HG02870 (cell line): ENCODE results near the gene EPHA4.
"Not testable (repeated sequence)": the region's sequence is repeated elsewhere in the genome, so short reads cannot be mapped to it uniquely, and the experiment has no call there.

Source experiments
- ATAC-seq: cut with Tn5 transposase; IDR thresholded peaks from one replicate; pipeline ENCODE4 v1.9.1; 2021; ENCODE audit warnings: mild to moderate bottlenecking, moderate library complexity; ENCODE audit not compliant: unreplicated experiment

EPHA4 gene

DNA sequence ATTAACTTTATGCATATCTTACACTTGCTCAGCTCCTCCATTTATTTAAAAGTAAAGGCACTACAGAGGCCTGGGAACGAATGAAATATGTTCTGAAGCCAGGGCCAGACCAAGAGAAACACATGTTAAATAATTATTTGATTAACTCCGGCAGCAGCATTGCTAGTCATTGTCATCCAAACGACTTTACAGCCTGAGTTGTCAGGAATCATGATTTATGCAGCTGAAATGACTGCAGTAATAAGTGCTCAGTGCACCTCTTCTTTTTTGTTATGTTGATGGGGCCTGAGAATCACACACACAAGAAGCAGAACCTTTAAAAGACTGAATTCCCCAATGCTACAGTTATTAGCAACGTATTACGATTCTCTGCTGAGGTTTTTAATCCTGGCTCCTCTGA lies 58.9 kb downstream of the EPHA4 start:
- no peak for ATAC-seq

DNA sequence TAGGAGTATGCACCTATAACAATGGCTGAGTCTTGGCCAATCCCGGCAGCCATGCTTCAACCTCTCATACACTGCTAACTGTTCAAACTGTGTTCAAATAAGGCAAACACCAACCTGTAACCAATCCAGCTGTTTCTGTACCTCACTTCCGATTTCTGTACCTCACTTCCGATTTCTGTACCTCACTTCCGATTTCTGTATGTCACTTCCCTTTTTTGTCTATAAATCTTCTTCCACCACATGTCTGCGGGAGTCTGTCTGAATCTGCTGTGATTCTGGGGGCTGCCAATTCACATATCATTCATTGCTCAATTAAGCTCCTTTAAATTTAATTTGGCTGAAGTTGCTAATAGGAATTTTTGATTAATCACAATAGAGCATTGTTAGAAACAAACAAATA lies 60.8 kb downstream of the EPHA4 start:
- ATAC-seq, result not testable (repeated sequence)

DNA sequence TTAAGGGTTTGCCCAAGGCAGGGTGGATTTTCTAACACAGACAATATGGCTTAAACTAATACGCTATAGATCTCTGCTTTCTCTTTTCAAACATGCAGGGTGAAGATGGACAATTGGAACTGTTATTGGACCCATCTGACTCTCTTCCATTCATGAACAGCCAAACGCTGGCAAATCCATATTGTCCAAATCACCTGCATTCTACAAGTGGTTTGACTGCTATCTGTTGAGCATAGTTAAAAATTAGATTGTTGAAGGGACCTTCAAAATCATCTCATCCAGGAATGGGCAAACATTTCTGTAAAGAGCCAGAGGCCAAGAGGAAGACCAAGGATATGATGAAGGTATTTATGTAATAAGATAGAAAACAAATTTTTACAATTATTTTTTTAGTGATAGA lies 65.6 kb downstream of the EPHA4 start:
- ATAC-seq, result no peak

DNA sequence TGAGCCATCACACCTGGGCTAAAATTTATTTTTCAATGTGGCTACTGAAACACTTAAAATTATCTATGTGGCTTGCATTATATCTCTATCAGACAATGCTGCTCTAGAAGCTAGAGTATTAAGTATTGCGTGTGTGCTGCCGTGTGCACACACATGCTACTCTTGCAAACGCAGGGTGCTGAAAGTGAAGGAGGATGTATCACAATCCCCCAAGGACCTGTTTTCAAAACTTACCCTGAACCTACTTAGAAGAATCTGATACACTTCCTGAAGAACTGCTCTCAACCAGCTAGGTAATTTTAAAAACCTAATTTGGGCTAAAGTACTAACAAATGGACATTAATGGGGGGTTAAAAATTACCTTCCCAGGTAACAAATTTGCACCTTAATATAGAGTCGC lies 66.5 kb downstream of the EPHA4 start:
- no peak for ATAC-seq

DNA sequence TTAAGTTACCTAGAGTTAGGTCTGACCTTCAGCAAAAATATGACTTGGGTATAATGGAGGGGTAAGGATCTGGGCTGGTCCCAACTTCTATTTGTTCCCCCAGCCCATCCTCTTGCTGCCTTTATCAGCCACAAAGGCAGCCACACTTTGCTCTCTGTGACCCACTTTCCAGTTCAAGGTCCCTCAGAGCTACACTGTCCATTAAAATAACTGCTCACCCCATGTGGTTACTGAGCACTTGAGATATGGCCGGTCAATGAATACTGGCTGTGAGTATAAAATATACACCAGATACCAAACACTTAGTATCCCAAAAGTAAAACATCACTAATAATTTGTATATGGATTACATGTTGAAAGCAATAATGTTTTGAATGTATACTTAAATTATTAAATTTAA lies 67.2 kb downstream of the EPHA4 start:
- no peak for ATAC-seq

DNA sequence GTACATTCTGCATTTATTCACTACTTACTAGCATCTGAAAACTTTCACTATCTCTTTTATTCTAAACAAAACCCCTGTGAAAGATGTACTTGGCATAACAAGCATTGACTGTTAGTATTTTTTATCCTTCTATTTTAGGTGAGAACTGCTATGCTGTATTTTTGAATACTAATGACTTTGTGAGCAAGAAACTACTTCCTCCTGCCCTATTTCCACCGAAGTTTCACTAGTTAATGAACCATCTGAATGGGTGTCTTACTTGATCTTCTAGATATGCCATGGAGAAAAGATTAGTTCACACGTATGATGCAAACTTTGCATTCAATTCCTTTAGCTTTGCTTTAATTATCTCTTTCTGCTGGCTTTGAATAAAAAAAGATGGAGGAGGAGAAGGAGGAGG lies 68.1 kb downstream of the EPHA4 start:
- no peak for ATAC-seq

DNA sequence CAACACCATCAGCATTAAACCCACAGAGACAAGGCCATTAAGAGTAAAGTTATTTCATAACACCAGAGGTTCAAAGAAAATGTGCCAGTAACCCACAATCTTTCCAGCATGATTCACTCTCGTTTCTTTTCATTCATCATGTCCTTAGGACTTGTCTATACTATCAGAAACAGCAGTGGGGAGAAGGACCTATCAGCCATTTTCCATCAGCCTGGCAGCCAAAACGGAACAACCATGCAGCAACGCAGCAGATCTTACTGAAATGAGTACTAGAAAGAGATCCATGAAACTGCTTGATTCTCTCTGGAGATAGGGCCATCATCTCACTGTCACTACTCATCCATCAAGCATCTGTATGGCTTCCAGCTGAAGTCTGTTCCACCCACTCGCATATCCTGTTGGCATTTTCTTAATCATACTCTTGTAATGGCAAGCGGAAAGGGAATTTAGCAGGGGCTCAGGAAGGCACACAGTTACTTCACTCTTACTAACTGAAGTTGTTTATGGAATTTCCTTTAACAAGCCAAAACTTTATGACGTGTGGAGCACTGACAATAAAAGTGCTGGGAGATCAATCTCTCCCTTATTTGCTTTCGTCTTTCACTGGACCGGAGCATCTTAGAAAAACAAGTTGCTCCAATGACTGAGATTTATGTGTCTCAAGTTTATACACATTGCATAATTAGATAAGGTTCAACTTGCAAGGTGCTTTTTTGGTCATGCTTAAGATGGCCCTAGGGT lies 69.7 kb downstream of the EPHA4 start:
- no peak for ATAC-seq

DNA sequence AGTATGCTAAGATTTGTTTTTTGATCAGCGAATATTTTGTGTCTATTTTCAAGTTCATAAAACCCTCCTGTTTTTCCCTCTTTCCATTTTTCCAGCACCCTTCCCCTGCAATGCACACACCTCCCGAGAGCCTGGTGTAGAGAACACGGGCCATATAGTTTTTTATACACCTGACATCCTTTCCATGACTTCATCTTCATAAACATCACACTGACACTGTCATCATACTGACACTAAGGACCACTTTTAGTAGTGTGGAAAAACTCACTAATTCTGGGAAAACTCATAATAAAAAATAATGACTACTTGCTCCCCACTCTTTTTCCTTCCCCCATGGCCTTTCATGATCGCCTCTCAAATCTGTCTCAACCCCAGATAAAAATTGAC lies 70.2 kb downstream of the EPHA4 start:
- ATAC-seq, result no peak

DNA sequence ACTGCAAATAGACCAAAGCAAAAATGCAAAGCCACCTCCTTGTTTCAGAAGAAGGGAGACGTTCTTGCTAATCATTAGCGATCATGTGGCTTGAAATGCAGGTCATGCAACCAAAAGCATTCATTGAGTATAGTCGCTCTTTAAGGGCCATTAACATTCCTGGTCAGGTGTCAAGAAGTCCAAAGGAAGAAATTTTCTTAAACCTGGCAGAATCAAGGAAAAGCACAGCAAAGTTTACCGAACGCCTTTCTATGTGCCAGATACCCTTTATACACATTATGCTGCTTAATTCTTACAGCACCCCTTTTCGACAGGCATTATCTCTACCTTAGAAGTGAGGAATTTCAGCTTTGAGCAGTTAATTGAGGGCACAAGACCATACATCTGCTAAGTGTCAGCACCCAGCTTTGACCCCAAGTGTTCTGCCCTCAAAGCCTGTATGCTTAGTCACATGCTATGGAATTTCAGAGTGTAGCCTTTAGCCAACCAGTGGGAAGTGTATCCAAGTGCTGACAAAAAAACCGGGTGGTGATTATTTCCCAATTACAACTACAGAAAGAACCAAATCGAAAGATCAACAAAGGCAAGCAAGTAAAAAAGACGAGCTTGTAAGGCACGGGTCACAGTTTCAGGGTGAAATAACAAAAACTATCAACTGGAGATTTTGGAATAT lies 70.8 kb downstream of the EPHA4 start:
- ATAC-seq, result no peak

DNA sequence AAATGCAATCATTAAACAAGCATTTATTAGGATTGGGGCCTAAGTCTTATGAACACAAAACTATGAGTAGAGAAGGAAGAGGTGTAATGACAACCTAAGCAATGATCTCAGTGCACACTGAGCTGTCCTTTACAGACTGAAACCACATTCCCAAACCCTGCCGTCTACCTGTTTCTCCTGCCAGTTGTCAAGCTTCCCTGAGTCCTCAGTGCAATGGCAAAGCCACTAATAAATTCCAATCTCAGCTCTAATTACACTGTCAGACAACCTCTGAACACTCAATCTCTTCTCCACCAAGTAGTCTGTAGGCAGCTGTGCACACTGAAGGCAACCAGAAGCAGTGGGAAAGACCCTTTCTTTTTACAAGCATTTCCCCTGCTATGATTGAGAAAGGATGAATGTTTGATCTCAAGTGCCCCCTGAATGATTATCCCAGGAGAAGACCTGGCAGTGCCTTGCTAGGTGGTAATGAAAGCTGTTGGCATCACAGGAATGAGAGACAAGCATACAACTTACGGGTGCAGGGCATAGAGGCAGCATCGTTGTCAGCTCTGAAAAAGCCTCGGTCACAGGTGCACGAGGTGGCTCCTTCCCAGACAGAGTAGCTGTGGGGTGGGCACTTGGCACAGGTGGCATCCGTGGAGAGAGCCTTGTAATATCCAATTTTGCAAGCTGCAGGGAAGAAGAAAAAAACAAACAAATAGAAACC lies 71.4 kb downstream of the EPHA4 start:
- ATAC-seq, result no peak

DNA sequence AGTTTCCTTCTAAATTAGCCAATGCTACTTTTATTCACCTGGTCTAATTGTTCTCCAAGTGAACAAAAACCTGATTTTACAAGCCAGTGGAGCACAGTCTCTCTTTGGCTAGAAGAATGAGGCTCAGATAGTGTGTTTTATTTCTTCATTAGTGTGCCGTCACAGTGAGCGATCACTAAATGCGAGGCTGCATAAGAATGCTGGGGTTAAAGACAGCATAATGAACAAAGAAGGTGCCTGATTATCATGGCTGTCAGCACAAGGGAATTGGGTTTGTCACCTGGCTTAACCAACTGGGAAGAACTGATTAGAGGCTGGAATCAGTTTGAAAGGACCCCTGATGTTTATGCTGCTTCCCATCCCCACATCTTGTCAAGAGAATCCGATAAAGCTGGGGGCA lies 76.4 kb downstream of the EPHA4 start:
- no peak for ATAC-seq

DNA sequence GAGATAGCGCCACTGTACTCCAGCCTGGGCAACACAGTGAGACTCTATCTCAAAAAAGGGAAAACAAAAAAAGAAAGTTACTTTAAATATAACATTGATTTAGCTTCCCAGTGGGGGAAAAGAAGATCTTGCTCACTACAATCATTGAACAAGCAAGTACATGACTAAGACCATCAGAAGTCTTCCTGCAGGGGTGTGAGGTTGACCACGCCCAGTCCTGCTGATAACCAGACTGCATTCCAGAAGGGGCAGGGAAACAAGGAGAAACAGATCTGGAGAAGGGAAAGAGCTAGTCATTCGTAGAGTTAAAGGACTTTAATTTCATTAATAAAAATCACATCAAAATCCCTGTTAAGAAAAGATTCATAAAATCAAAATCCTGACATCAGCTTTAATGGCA lies 77.5 kb downstream of the EPHA4 start:
- ATAC-seq, result no peak

DNA sequence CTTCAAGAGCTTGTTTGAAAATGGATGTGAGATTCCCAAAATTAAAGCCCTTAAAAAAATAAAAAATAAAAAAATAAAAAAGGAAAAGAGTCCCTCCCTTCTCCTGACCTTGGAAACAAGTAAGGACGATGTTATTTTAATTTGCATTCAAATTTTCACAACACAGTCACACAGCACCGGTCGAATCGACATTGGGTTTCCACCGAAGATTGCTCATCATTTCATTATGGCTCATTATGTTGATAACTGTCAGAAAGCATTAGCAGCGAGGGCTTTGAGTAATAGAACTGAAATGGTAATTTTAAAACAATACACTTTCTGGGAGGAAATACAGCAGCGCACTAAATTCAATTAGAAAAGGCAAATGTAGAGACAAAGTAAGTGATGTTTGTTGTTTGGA lies 78.7 kb downstream of the EPHA4 start:
- ATAC-seq, result no peak

- no peak for ATAC-seq
Observed at GRCh38 chr2:221492636-221493035, 79.5 kb downstream of the EPHA4 start.

DNA sequence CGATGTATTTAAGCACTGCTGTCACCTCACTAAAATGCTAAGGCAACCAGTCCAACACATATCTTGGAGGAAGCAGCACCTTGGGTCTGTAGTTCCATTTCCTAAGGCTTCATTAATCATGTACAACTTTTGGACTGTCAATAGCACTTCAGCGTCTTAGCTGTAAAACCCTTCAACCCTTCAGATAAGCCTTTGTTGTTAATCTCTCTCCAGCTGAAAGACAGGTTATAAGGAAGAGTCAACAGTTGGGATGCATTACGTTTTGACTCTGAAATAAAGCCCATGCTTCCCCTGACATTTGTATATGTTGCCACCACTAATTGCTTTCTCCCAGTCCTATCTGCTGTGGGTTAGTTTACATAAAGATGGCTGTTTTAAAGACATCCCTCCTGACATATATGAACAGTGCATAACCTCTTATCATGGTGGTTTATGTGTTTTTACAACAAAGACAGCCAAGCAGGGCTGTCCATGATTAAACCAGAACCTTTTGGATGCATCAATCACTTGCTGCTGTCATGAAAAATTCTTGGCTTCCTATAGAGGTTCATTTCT lies 81.5 kb downstream of the EPHA4 start:
- no peak for ATAC-seq

DNA sequence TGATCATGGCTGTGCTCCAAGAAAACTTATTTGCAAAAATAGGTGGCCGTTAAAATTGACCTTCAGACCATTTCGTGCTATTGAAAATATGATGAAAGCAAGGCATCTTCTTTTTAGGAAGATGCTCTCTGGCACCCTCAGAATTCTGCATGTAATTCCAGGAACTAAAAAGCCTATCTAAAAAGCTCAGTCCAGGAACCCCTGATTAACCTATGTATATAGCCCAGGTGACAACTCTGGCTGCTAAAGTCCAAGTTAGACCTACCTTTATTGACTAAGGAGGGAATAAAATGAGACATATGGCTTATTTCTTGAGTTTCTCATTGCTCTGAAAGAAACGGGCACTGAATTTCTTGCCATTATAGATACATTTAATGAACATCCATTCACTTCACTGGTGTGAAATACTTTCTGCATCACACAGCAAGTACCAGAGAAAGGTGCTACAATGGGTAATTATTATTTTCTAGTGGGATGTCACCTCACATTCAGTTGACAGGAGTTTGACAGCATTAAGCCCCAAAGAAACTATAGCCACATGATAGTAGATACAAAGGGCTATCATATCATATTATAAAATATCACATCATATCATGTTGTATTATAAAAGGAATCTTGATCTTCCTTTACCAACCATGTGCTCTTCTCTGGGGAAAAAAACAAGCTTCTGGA lies 83.8 kb downstream of the EPHA4 start:
- no peak for ATAC-seq

DNA sequence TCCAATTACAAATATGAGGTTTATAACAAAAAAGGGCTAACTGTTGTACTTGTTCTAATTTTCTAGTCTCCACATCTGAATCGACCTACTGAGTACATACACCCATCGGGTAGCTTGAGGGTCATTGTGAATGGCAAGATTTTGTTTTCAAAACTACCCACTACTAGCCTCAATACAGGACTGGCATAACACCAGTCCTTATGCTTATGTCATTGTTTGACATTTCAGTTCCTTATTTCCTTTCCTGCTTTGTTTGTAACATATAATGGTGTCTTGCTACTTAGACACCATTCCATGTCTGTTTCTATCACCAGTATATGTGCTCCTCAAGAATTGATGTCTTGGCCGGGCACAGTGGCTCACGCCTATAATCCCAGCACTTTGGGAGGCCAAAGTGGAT lies 86.0 kb downstream of the EPHA4 start:
- ATAC-seq, result no peak

- ATAC-seq, result no peak
Observed at GRCh38 chr2:221485503-221485870, 86.6 kb downstream of the EPHA4 start.

- no peak for ATAC-seq
Observed at GRCh38 chr2:221484761-221485502, 87.2 kb downstream of the EPHA4 start.

GRCh38 chr2:221482666-221483455 lies 89.2 kb downstream of the EPHA4 start:
- ATAC-seq, result no peak
